Femur (tissue), 1 donor: ENCODE results near the gene FILIP1.
A peak's percentile ranks its signal among the peaks of the same experiment; 100 is the strongest.

Source experiments
- DNase-seq: peaks from one replicate; pipeline ENCODE4 v3.0.0-alpha.2; 2017

FILIP1 gene

DNA sequence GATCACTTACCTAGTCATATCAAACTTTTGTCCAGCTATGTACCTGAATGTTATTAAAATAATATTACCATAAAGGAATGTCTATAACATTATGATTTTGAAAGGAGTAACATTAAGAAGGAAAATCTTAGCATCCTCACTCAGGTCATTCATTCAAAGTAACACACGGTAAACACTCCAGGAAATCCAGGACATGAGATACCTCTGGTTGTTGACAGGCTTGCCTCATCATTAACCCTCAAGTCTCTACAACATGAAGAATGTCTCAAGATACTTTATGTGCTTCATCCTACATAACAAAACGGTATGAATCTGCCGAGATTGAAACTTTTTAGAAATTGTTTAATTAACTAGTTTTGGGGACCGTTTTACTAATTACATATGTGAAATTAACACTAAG is 690 bp upstream of the FILIP1 start:
- no peak for DNase-seq

DNA sequence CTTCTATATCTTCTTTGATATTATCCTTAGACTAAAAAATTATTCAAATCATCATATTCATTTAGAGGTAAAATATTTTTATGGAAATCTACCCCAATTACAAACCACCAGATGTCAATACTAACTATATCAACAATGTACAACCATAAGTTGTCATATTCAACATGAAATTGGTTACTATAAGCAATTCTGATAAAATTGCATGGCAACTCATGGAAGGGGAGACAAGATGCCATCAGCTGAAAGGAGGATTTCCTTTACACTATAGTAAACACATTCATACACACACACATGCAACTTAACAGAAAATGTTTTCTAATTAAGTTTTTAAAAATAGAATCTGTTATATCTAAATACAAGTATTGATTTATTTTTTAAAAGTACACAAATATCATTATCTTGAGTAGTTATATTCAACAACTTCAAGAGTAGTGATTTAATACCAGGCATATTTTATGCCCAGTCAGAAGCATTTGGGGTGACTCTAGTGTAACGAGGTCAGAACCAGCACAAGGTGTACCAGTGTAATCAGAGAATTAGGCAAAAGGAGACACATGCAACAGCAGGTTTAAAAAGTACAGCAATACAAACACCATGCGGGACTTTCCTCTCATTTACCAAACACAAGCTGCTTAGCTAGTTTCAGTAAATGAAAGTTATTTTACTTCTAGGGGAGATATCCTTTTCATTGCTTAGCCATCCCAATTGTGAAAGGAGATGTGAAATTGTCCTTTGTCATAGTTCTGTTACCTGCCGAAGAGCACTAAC is 1.0 kb downstream of the FILIP1 start:
- no peak for DNase-seq

- DNase-seq, result no peak
Observed at GRCh38 chr6:75491291-75491690, 2.3 kb downstream of the FILIP1 start.

DNA sequence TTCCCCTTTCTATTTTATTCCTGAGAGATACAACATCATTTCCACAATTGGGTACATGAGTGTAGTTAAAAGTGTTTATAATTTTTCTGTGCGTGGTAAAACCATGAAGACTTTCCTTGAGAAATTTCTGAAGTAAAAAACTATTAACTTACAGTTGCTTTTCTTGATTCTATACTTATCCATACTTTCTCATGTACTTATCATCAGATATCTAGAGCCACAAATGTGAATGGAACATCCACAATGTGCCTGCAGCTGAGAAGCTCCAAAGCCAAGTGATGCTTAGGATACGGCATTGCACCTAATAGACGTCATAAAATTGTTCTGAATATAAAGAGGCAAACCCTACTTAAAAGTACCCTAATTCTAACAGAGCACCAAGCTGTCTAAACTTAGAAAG is 2.9 kb downstream of the FILIP1 start:
- no peak for DNase-seq

- DNase-seq, result no peak
Observed at GRCh38 chr6:75489025-75489424, 4.6 kb downstream of the FILIP1 start.

DNA sequence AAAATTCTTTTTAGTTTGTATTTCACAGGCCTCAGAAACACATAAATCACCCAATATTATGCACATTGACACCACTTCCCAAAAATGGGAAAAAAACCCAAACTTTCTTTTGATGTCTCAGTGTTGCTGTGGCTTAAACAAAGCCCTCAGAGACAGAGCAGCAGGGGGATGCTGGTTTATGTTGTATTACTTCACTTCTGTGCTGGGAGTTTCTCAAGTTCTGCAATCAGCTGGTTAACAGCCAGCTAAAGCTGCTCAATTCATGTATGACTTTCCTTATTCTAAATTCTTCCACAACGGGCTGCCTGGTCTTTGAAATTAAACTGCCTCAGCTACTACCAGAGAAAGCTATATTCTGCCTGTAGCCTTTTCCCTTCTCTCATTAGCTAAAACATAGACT is 5.6 kb downstream of the FILIP1 start:
- no peak for DNase-seq

- no peak for DNase-seq
Observed at GRCh38 chr6:75486850-75487518, 6.6 kb downstream of the FILIP1 start.

- no peak for DNase-seq
Observed at GRCh38 chr6:75484535-75484934, 9.1 kb downstream of the FILIP1 start.

- DNase-seq, result peak; percentile 45
Observed at GRCh38 chr6:75483136-75483952, 10.3 kb downstream of the FILIP1 start.

GRCh38 chr6:75481936-75482593 is 11.5 kb downstream of the FILIP1 start:
- DNase-seq, result peak; percentile 25

- peak; percentile 20 for DNase-seq
Observed at GRCh38 chr6:75481394-75481793, 12.2 kb downstream of the FILIP1 start.

- DNase-seq, result no peak
Observed at GRCh38 chr6:75480425-75480824, 13.2 kb downstream of the FILIP1 start.

DNA sequence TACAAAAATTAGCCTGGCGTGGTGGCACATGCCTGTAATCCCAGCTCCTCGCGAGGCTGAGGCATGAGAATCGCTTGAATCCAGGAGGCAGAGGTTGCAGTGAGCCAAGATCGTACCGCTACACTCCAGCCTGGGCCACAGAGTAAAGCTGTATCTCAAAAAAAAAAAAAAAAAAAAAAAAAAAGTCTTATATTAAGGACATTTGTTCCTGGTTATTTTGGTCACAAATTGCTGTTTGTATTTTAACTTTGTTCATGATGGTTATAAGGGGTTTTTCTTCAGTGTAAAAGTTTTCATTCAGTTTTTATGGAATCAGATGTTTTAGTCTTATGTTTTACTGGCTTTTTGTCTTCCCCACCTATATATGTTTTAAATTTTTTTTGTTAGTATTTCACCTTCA is 13.9 kb downstream of the FILIP1 start:
- DNase-seq, result no peak

- no peak for DNase-seq
Observed at GRCh38 chr6:75478929-75479328, 14.7 kb downstream of the FILIP1 start.

DNA sequence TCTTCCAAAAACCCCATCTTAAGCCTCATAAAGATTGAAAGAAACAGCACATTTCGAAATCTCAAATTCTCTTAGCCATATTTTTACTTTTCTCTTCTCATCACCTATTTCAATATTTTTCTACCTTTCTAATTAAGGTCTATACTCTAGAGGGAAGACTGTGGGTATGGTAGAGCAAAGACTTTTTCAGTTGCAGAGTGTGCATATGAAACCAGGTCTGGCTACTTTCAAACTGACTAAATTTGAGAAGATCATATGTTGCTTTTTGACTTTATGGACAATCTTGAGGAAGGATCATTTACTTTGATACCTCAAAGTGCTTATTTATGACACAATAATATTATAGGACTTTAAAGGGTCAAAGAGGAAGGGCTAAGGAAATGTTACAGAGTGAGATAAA is 20.7 kb downstream of the FILIP1 start:
- DNase-seq, result no peak

DNA sequence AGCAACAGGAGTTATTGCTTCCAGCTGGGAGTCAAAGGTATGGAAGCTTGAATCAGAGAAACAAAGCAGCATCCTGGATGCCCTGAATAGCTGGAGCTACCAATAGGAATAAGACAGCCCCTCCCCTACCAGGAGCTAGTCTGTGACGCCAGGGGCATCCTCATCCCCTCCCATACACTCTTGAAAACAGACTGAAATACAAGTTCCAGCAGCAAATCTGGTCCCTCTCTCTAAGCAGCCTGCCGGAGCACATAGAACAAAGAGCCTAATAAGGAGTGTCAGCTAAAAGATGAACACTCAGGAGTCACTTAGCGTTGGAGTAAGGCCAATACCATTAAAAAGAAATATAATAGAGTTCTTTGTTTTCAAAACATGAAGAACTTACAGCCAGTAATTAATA is 25.6 kb downstream of the FILIP1 start:
- DNase-seq, result no peak

DNA sequence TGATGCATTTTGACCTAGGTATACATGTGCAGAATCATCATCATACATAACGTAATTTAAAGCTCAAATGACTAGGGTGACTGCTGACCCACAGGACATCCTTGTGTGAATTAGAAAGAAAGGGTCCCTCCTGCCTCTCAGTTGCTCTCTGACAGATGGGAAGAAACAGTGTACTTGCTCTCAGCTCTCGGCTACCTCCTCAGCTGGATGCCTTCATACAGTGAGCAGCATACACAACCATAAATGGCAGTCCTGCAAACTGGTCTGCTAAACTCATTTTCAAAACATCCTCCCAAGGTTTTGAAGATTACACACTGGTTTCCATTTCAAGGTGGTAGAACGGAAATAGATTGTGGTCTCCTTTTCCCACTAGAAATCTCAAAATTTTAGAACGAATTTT is 26.3 kb downstream of the FILIP1 start:
- DNase-seq, result no peak

DNA sequence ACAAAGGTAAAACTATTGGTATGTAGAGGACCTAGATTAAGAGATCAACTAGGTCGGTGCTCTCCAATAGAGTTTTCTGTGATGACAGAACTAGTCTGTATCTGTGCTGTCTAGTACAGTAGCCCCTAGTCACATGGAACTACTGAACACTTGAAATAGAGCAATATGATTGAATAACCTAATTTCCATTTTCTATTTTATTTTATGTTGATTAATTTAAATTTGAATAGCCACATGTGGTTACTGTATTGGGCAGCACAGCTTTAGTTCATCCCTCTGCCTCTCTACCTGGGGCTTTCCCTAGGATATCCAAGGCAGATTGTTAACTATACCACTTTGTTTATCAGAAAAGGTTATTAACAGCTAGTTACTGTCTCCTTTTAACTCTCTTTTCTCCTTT is 27.0 kb downstream of the FILIP1 start:
- DNase-seq, result no peak

DNA sequence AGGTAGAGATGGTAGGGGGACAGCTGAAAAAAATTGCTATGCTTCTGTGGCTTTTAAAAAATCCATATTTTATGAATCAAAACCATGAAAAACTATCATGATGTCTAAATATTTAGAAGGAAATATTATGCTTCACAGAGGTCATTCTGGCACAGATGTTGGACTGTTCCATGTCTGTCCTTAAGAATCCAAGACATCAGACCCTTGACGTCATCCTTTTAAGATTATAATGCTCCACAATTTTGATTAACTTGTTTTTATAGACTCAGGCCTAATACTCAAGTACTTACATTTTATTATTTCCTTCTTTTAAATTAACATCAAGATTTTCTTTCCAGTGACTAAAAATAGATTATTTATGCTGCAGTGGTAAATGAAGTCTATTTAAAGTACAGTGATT is 29.7 kb downstream of the FILIP1 start:
- no peak for DNase-seq

- no peak for DNase-seq
Observed at GRCh38 chr6:75463061-75463460, 30.5 kb downstream of the FILIP1 start.

- no peak for DNase-seq
Observed at GRCh38 chr6:75460681-75461080, 32.9 kb downstream of the FILIP1 start.

- no peak for DNase-seq
Observed at GRCh38 chr6:75458895-75459294, 34.7 kb downstream of the FILIP1 start.

- no peak for DNase-seq
Observed at GRCh38 chr6:75450903-75451302, 42.7 kb downstream of the FILIP1 start.
